OCI-LY7 (cell line): ENCODE data around the gene SRGAP1. TPM values are rescaled to one million over a fixed set of nuclear protein-coding genes. Genes with fewer than 3 reads are reported as not detected.
"Not testable (repeated sequence)": the region's sequence is repeated elsewhere in the genome, so short reads cannot be mapped to it uniquely, and the experiment has no call there.

Experiments
- BruUV-seq: library from RNA; stranded (reverse); fragments of 400-500 nt; replicated peaks from 2 replicates; lab custom pipeline; 2021; lab: Mats Ljungman, UMichigan
- CTCF ChIA-PET: fragments of 300-600 bp; sonication (Branson Sonifier 250); formaldehyde crosslinking; loops from one replicate; lab custom pipeline; 2022; ENCODE audit warnings: antibody characterized with exemption; ENCODE audit not compliant: unreplicated experiment; lab: Charles Lee
- POLR2A ChIA-PET: fragments of 300-600 bp; sonication (Branson Sonifier 250); formaldehyde crosslinking; loops from one replicate; lab custom pipeline; 2022; ENCODE audit warnings: antibody characterized with exemption; lab: Charles Lee
- DNase-seq: peaks from one replicate; pipeline ENCODE4 v3.0.0-alpha.2; 2015; ENCODE audit warnings: low spot score
- H2AFZ ChIP-seq: fragments of 200-600 bp; sonication (generic), shearing (Covaris generic); 2 replicates; pipeline ENCODE4 v1.6.1; 2014; ENCODE audit warnings: mild to moderate bottlenecking, antibody characterized with exemption, low read length, moderate library complexity
- H3K27ac ChIP-seq: fragments of 200-600 bp; sonication (generic); 2 replicates; pipeline ENCODE4 v1.5.1; 2014; ENCODE audit warnings: mixed run types, low read depth, mild to moderate bottlenecking, moderate library complexity, low read length, inconsistent platforms; ENCODE audit not compliant: poor library complexity, severe bottlenecking
- H3K36me3 ChIP-seq: fragments of 200-600 bp; sonication (generic); 2 replicates; pipeline ENCODE4 v1.6.1; 2014; ENCODE audit warnings: mild to moderate bottlenecking, antibody characterized with exemption, low read length, moderate library complexity, mixed read lengths; ENCODE audit not compliant: insufficient read depth
- H3K4me1 ChIP-seq: fragments of 200-600 bp; sonication (generic); 2 replicates; pipeline ENCODE4 v1.5.1; 2014; ENCODE audit warnings: mild to moderate bottlenecking, low read length; ENCODE audit not compliant: insufficient read depth, poor library complexity, severe bottlenecking
- H3K4me2 ChIP-seq: fragments of 200-600 bp; sonication (generic); 2 replicates; pipeline ENCODE4 v1.6.1; 2014; ENCODE audit warnings: mild to moderate bottlenecking, low read length
- H3K4me3 ChIP-seq: fragments of 200-600 bp; sonication (generic); 2 replicates; pipeline ENCODE4 v1.5.1; 2014; ENCODE audit warnings: mild to moderate bottlenecking, low read depth, low read length; ENCODE audit not compliant: poor library complexity, severe bottlenecking
- H3K79me2 ChIP-seq: fragments of 200-600 bp; sonication (generic); 2 replicates; pipeline ENCODE4 v1.6.1; 2016; ENCODE audit warnings: low read depth, mild to moderate bottlenecking, low read length, moderate library complexity, mixed read lengths; ENCODE audit not compliant: insufficient read depth
- H3K9me2 ChIP-seq: fragments of 200-600 bp; sonication (generic); 2 replicates; pipeline ENCODE4 v1.6.1; 2016; ENCODE audit warnings: mild to moderate bottlenecking, low read length, mixed read lengths; ENCODE audit not compliant: insufficient read depth
- H3K9me3 ChIP-seq: fragments of 200-600 bp; sonication (generic); 2 replicates; pipeline ENCODE4 v1.6.1; 2014; ENCODE audit warnings: mild to moderate bottlenecking, mixed run types, low read length, mixed read lengths
- H4K20me1 ChIP-seq: fragments of 200-600 bp; sonication (generic); 2 replicates; pipeline ENCODE4 v1.6.1; 2014; ENCODE audit warnings: mild to moderate bottlenecking, antibody characterized with exemption, low read length, moderate library complexity, mixed read lengths; ENCODE audit not compliant: insufficient read depth
- EZH2phosphoT487 ChIP-seq: fragments of 200-600 bp; sonication (generic); IDR thresholded peaks from 2 replicates; pipeline ENCODE4 v1.6.1; 2018; ENCODE audit warnings: low read depth, borderline replicate concordance, mild to moderate bottlenecking, mixed run types, antibody characterized with exemption, low read length, moderate library complexity, mixed read lengths
- intact Hi-C: fragments of 100-400 bp; cut with micrococcal nuclease; formaldehyde crosslinking; loops from one replicate; pipeline ENCODE4 v1.10.0; 2022; ENCODE audit not compliant: unreplicated experiment
- total RNA-seq, 2 experiments: library from RNA; depleted of rRNA in 1 of 2; stranded (reverse); fragments of >200 nt in 1 of 2; shearing (Covaris generic) in 1 of 2; gene quantifications; 2 replicates each; pipeline ENCODE4 v1.2.3, GENCODE V29; 2014 to 2022
- TF ChIP-seq, protein P1 (sequence below): fragments of 200-600 bp; sonication (generic); conservative IDR thresholded peaks from 2 replicates; pipeline ENCODE4 v1.5.1; 2014; ENCODE audit warnings: mild to moderate bottlenecking, antibody characterized with exemption, low read length, moderate library complexity, mixed read lengths

SRGAP1 gene
- total RNA-seq, 2 experiments from 2014 or later: 0.06 TPM; not detected in 1

DNA sequence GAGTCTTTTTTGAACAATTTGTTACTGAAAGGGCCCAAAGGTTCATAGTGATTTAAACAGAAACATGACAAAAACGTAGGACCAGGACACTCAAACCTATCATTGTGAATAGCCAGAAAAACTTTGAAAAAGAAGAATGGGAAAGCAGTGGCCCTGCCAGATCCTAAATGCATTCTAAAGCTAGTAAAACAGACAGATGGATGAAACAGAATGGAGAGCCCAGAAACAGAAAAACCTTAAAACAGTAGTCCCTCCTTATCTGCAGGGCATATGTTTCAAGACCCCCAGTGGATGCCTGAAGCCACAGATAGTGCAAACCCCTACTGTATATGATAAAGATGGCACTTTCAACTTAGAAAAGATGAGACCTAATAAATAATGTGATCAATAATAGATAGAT is 283.9 kb downstream of the SRGAP1 start:
- no peak for DNase-seq
- intact Hi-C loops: no loop called here
- no peak overlapping the region for H3K4me2 ChIP-seq
- H3K79me2 ChIP-seq: no peaks in the 10 kb centered on the region
- no peaks in the 10 kb centered on the region for H3K9me3 ChIP-seq
- H3K9me2 ChIP-seq: no peaks in the 10 kb centered on the region
- no peak overlapping the region for H3K4me3 ChIP-seq
- BruUV-seq: no TSS peak
- H3K36me3 ChIP-seq: no peaks in the 10 kb centered on the region
- H2AFZ ChIP-seq: no peak overlapping the region
- H3K4me1 ChIP-seq: no peaks in the 10 kb centered on the region
- no peak overlapping the region for H3K27ac ChIP-seq
- ChIA-PET POLR2A (interaction anchor here (0.6 to 0.7 kb wide), 2 partner anchors 172 to 215 kb away, joined by 3 read pairs; no protein-coding TSS in a partner anchor), CTCF (no interaction called here)
- TF ChIP-seq EZH2phosphoT487: no peak
- TF ChIP-seq, protein P1, sequence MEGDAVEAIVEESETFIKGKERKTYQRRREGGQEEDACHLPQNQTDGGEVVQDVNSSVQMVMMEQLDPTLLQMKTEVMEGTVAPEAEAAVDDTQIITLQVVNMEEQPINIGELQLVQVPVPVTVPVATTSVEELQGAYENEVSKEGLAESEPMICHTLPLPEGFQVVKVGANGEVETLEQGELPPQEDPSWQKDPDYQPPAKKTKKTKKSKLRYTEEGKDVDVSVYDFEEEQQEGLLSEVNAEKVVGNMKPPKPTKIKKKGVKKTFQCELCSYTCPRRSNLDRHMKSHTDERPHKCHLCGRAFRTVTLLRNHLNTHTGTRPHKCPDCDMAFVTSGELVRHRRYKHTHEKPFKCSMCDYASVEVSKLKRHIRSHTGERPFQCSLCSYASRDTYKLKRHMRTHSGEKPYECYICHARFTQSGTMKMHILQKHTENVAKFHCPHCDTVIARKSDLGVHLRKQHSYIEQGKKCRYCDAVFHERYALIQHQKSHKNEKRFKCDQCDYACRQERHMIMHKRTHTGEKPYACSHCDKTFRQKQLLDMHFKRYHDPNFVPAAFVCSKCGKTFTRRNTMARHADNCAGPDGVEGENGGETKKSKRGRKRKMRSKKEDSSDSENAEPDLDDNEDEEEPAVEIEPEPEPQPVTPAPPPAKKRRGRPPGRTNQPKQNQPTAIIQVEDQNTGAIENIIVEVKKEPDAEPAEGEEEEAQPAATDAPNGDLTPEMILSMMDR: no peak
- H4K20me1 ChIP-seq: no peaks in the 10 kb centered on the region

DNA sequence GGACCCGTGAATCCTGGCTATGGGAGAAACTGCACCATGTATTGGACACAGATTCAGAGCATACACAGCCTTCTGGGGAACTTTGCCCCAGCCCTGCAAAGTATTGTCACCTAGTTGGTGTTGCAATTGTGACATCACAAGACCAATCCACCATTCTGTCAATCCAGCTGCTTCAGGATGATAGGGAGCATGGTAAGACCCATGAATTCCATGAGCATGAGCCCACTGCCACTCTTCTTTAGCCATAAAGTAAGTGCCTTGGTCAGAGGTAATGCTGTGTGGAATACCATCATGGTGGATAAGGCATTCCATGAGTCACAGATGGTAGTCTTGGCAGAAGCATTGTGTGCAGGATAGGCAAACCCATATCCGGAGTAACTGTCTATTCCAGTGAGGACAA is 286.0 kb downstream of the SRGAP1 start:
- POLR2A ChIA-PET, H3K4me3 ChIP-seq, DNase-seq, CTCF ChIA-PET, H3K9me3 ChIP-seq, H3K4me2 ChIP-seq, intact Hi-C loops, H2AFZ ChIP-seq, H3K79me2 ChIP-seq, H4K20me1 ChIP-seq, H3K9me2 ChIP-seq, H3K4me1 ChIP-seq, H3K36me3 ChIP-seq, BruUV-seq, H3K27ac ChIP-seq: not testable (repeated sequence)

DNA sequence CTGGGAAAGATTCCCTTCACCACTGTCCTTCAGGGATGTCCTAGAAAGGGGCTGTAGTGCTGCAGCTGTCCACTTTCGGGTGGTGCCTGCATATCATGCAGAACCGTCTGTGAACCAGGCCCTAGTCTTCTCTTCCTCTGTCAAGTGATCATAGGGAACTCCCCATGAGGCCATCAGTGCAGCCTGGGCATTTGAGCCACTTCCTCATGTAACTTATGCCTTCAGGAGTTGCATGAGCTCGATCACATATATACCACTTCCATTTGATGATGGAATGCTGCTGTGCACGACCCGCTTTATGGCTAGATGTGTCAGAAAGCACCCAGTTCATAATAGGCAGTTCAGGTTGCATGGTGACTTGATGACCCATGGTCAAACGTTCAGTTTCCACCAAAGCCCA is 287.0 kb downstream of the SRGAP1 start:
- BruUV-seq, CTCF ChIA-PET, POLR2A ChIA-PET: not testable (repeated sequence)

DNA sequence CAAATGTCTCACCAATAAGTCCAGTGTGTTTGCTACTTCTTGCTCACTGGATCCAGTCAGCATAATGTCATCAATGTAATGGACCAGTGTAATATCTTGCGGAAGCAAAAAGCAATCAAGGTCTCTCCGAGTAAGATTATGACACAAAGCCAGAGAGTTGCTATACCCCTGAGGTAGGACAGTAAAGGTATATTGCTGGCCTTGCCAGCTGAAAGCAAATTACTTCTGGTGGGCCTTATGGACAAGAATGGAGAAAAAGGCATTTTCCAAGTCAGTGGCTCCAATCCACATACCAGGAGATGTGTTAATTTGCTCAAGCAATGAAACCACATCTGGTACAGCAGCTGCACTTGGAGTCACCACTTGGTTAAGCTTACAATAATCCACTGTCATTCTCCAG is 288.2 kb downstream of the SRGAP1 start:
- BruUV-seq, CTCF ChIA-PET, intact Hi-C loops: not testable (repeated sequence)

More for the DNA sequence above, 287.0 kb downstream of the SRGAP1 start:
- H3K9me3 ChIP-seq, intact Hi-C loops, H3K79me2 ChIP-seq, DNase-seq, H3K9me2 ChIP-seq, H3K36me3 ChIP-seq, H3K4me1 ChIP-seq, H3K4me2 ChIP-seq, H2AFZ ChIP-seq, H4K20me1 ChIP-seq, H3K4me3 ChIP-seq, H3K27ac ChIP-seq: not testable (repeated sequence)

More for the DNA sequence above, 288.2 kb downstream of the SRGAP1 start:
- H2AFZ ChIP-seq, H3K79me2 ChIP-seq, H3K4me3 ChIP-seq, H3K4me1 ChIP-seq, DNase-seq, H3K9me3 ChIP-seq, H3K27ac ChIP-seq, POLR2A ChIA-PET, H3K4me2 ChIP-seq, H4K20me1 ChIP-seq, H3K36me3 ChIP-seq, H3K9me2 ChIP-seq: not testable (repeated sequence)
